OCI-LY3 (cell line): ENCODE results near the gene TULP4.

Experiments
- H2AFZ ChIP-seq: fragments of 200-600, 300-600 bp; shearing (Covaris generic); 2 replicates; pipeline ENCODE4 v1.6.0; 2014; ENCODE audit warnings: antibody characterized with exemption, low read depth, low read length
- H3K27ac ChIP-seq: fragments of 200-600, 300-600 bp; sonication (generic); 2 replicates; pipeline ENCODE4 v1.5.1; 2014; ENCODE audit warnings: mild to moderate bottlenecking, low read length, moderate library complexity, mixed read lengths
- H3K27me3 ChIP-seq: fragments of 200-600, 300-600 bp; sonication (generic); 2 replicates; pipeline ENCODE4 v1.6.1; 2014; ENCODE audit warnings: low read depth, low read length, mixed read lengths
- H3K36me3 ChIP-seq: fragments of 200-600, 300-600 bp; sonication (generic); replicated peaks from 2 replicates; pipeline ENCODE3; 2014; ENCODE audit warnings: low read depth, low read length, mixed read lengths
- H3K4me1 ChIP-seq: fragments of 300-600, 200-600 bp; sonication (generic); 2 replicates; pipeline ENCODE4 v1.6.1; 2014; ENCODE audit warnings: low read length, mixed read lengths
- H3K4me2 ChIP-seq: fragments of 200-600, 300-600 bp; sonication (generic); 2 replicates; pipeline ENCODE4 v1.6.1; 2014; ENCODE audit warnings: low read length, mixed read lengths
- H3K4me3 ChIP-seq: fragments of 300-600, 200-600 bp; sonication (generic); 2 replicates; pipeline ENCODE4 v1.5.1; 2014; ENCODE audit warnings: antibody characterized with exemption, mild to moderate bottlenecking, low read length, moderate library complexity
- H3K79me2 ChIP-seq: fragments of 300-600, 200-600 bp; shearing (Covaris generic); 2 replicates; pipeline ENCODE4 v1.6.1; 2014; ENCODE audit warnings: mild to moderate bottlenecking, low read length, mixed read lengths
- H3K9ac ChIP-seq: fragments of 300-600, 200-600 bp; shearing (Covaris generic); 2 replicates; pipeline ENCODE4 v1.6.0; 2014; ENCODE audit warnings: mild to moderate bottlenecking, low read length, moderate library complexity
- H3K9me3 ChIP-seq: fragments of 200-600, 300-600 bp; shearing (Covaris generic); 2 replicates; pipeline ENCODE4 v1.6.1; 2014; ENCODE audit warnings: low read length, mixed read lengths; ENCODE audit not compliant: insufficient read depth
- H4K20me1 ChIP-seq: fragments of 200-600, 300-600 bp; sonication (generic); 2 replicates; pipeline ENCODE4 v1.6.1; 2016; ENCODE audit warnings: low read length, mixed read lengths; ENCODE audit not compliant: insufficient read depth
- EZH2phosphoT487 ChIP-seq: fragments of 200-600 bp; shearing (Covaris generic); IDR thresholded peaks from 2 replicates; pipeline ENCODE4 v1.6.1; 2018; ENCODE audit warnings: antibody characterized with exemption, mixed run types, low read depth
- TF ChIP-seq, protein P1 (sequence below): fragments of 200-600, 300-600 bp; sonication (generic); IDR thresholded peaks from 2 replicates; pipeline ENCODE4 v1.5.1; 2014; ENCODE audit warnings: antibody characterized with exemption, low read length, low read depth

The TULP4 gene

DNA sequence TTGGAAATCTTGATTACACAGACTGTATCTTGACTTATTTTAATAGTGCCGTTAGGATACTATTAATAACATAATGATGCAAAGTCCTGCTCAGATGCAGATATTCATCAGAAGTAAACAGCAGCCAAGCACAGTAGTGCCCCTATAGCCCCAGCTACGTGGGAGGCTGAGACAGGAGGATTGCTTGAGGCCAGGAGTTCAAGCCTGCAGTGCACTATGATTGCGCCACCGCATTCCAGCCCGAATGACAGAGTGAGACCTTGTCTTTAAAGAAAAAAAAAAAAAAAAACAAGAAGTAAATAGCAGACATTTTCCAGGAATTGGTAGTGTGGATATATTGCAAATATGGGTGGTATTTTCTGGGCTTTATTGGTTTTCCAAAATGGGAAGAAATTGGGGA, 61.8 kb downstream of the TULP4 start:
- no peak for TF ChIP-seq EZH2phosphoT487
- TF ChIP-seq, protein P1, sequence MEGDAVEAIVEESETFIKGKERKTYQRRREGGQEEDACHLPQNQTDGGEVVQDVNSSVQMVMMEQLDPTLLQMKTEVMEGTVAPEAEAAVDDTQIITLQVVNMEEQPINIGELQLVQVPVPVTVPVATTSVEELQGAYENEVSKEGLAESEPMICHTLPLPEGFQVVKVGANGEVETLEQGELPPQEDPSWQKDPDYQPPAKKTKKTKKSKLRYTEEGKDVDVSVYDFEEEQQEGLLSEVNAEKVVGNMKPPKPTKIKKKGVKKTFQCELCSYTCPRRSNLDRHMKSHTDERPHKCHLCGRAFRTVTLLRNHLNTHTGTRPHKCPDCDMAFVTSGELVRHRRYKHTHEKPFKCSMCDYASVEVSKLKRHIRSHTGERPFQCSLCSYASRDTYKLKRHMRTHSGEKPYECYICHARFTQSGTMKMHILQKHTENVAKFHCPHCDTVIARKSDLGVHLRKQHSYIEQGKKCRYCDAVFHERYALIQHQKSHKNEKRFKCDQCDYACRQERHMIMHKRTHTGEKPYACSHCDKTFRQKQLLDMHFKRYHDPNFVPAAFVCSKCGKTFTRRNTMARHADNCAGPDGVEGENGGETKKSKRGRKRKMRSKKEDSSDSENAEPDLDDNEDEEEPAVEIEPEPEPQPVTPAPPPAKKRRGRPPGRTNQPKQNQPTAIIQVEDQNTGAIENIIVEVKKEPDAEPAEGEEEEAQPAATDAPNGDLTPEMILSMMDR: no peak
- H3K9ac ChIP-seq: no peak overlapping the region
- no peak overlapping the region for H3K27ac ChIP-seq
- H4K20me1 ChIP-seq: no peaks in the 10 kb centered on the region
- H3K79me2 ChIP-seq: no peaks in the 10 kb centered on the region
- H3K4me2 ChIP-seq: no peak overlapping the region
- no peak overlapping the region for H2AFZ ChIP-seq
- no peaks in the 10 kb centered on the region for H3K27me3 ChIP-seq
- no peak overlapping the region for H3K4me3 ChIP-seq
- no peaks in the 10 kb centered on the region for H3K36me3 ChIP-seq
- no peaks in the 10 kb centered on the region for H3K4me1 ChIP-seq
- H3K9me3 ChIP-seq: no peaks in the 10 kb centered on the region

DNA sequence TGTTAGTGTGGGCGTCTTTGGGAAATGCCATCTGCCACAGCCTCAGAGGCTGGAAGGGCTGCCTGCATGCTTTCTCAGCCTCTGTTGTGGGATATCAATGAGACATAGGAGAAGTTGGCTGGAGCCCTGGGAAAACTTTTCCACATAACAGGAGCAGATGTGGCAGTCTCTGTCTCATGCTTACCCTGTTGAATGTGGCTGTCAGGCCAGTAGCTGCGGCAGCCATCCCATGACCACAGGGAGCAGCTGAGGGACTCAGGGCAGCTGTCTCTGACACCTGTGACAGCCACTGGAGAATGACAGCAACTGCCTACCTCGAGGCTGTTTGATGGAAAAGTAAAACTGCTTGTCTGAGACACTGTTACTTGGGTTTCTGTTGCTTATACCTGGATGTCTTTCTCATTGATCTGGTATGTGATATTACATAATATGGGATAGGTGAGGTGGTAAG, 64.4 kb downstream of the TULP4 start:
- H3K27me3 ChIP-seq: no peaks in the 10 kb centered on the region
- H3K36me3 ChIP-seq: no peaks in the 10 kb centered on the region
- H3K4me3 ChIP-seq: no peak overlapping the region
- no peak overlapping the region for H3K4me2 ChIP-seq
- no peak for TF ChIP-seq EZH2phosphoT487
- TF ChIP-seq, protein P1: no peak
- no peak overlapping the region for H2AFZ ChIP-seq
- no peak overlapping the region for H3K9ac ChIP-seq
- no peaks in the 10 kb centered on the region for H4K20me1 ChIP-seq
- no peak overlapping the region for H3K27ac ChIP-seq
- H3K4me1 ChIP-seq: no peaks in the 10 kb centered on the region
- H3K79me2 ChIP-seq: no peaks in the 10 kb centered on the region
- no peaks in the 10 kb centered on the region for H3K9me3 ChIP-seq

DNA sequence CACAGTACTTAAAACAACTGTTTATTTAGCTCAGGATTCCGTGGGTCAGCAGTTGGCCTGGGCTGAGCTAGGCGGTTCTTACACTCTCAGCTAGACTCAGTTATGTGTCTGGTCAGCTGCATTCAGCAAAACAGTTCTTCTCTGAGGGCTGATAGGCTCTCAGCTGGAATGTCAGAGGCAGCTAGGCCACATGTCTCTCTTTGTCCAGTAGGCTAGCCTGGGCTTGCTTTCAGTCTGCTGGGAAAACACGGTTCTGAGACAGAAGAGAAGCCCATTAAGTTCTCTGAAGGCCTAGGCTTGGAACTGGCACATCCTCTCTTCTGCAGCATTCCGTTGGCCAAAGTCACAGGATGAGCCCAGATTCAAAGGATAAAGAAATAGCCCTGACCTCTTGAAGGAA, 65.6 kb downstream of the TULP4 start:
- Histone ChIP-seq H3K79me2 (no peaks in the 10 kb centered on the region), H3K27ac (no peak overlapping the region), H4K20me1 (no peaks in the 10 kb centered on the region)

DNA sequence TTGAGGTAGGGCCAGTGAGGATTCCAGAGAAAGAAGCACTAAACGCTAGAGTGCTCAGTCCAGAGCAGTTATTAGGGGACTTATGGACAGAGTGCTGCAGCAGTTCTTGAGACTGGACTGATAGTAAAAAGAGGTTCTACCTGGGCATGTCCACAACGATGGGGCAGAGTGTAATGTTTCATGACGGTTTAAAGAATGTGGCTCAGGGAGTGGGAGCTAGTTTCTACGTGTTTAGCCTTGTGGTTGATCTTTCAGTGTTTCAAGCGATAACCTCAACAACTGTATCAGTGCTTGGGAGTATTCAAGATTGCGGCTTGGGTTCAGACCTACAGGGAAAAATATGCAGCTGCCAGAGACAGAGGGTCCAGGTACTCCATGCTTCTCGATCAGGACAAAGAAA, 67.1 kb downstream of the TULP4 start:
- no peak overlapping the region for H3K27ac ChIP-seq
- no peak overlapping the region for H2AFZ ChIP-seq
- H3K27me3 ChIP-seq: no peaks in the 10 kb centered on the region
- H3K36me3 ChIP-seq: no peaks in the 10 kb centered on the region
- H3K79me2 ChIP-seq: no peaks in the 10 kb centered on the region
- no peak overlapping the region for H3K9ac ChIP-seq
- H3K4me3 ChIP-seq: no peak overlapping the region
- H3K4me1 ChIP-seq: no peaks in the 10 kb centered on the region
- H4K20me1 ChIP-seq: no peaks in the 10 kb centered on the region
- no peaks in the 10 kb centered on the region for H3K9me3 ChIP-seq
- no peak overlapping the region for H3K4me2 ChIP-seq
- TF ChIP-seq, protein P1: no peak
- TF ChIP-seq EZH2phosphoT487: no peak

More for the DNA sequence above, 65.6 kb downstream of the TULP4 start:
- Histone ChIP-seq H3K4me1 (no peaks in the 10 kb centered on the region), H3K36me3 (no peaks in the 10 kb centered on the region), H3K9ac (no peak overlapping the region), H3K27me3 (no peaks in the 10 kb centered on the region), H3K4me3 (no peak overlapping the region), H2AFZ (no peak overlapping the region), H3K9me3 (no peaks in the 10 kb centered on the region), H3K4me2 (no peak overlapping the region)
- TF ChIP-seq EZH2phosphoT487: no peak
- TF ChIP-seq, protein P1: no peak
